ENCODE measurements around the gene TRMT11. TPM values are rescaled to one million over a fixed set of nuclear protein-coding genes. Genes with fewer than 3 reads are reported as not detected.

TRMT11 gene
- total RNA-seq, 1 experiment from 2014 or later: 17.9 TPM

- no peaks in the 10 kb centered on the region for H3K9me2 ChIP-seq (replicated peaks; ENCODE audit: low read length)
- H3F3A ChIP-seq (ENCODE audit: low read length, unreplicated experiment): no peaks in the 10 kb centered on the region
- ATAC-seq (no peak), DNase-seq (no peak)
- H3K4me2 ChIP-seq (ENCODE audit: low read length): no peak overlapping the region
- H3K4me3 ChIP-seq (ENCODE audit: low read length): no peak overlapping the region
- H3K27me3 ChIP-seq (ENCODE audit: low read length): no peaks in the 10 kb centered on the region
- H3K4me1 ChIP-seq (ENCODE audit: insufficient read depth, low read length): no peaks in the 10 kb centered on the region
- intact Hi-C loops (cut with micrococcal nuclease): no loop called here
- POLR2A ChIA-PET (ENCODE audit: unreplicated experiment): no interaction called here
- BruUV-seq (replicated peaks): no TSS peak
- H3K36me3 ChIP-seq (ENCODE audit: low read depth, low read length): no peaks in the 10 kb centered on the region
- no peaks in the 10 kb centered on the region for H4K20me1 ChIP-seq (ENCODE audit: low read length)
- no peaks in the 10 kb centered on the region for H3K79me2 ChIP-seq (ENCODE audit: low read length)
- no peak overlapping the region for H3K27ac ChIP-seq (ENCODE audit: low read length)
- CTCF ChIA-PET: no interaction called here
- H3K9ac ChIP-seq (ENCODE audit: low read length): no peak overlapping the region
- no peak overlapping the region for H2AFZ ChIP-seq (ENCODE audit: low read length)
- TF ChIP-seq EZH2 (IDR thresholded peaks at IDR 0.05; ENCODE audit: low read length, unreplicated experiment): no peak
- no peak for TF ChIP-seq EZH2phosphoT487 (IDR thresholded peaks at IDR 0.05; ENCODE audit: borderline replicate concordance, low read length)
- no peak for TF ChIP-seq CTCF (conservative IDR thresholded peaks at IDR 0.05; ENCODE audit: low read depth, low read length)
- H3K9me3 ChIP-seq (ENCODE audit: low read length): no peaks in the 10 kb centered on the region
Observed at GRCh38 chr6:126060400-126060799, 74.1 kb downstream of the TRMT11 start.

GRCh38 chr6:126063512-126064146 lies 77.3 kb downstream of the TRMT11 start:
- no TSS peak for BruUV-seq (replicated peaks)
- H3K4me2 ChIP-seq (ENCODE audit: low read length): no peak overlapping the region
- no peaks in the 10 kb centered on the region for H3K27me3 ChIP-seq (ENCODE audit: low read length)
- no peaks in the 10 kb centered on the region for H3K4me1 ChIP-seq (ENCODE audit: insufficient read depth, low read length)
- ChIA-PET POLR2A (ENCODE audit: unreplicated experiment) (no interaction called here), CTCF (no interaction called here)
- peak; percentile 18 for DNase-seq
- no peak for TF ChIP-seq CTCF (conservative IDR thresholded peaks at IDR 0.05; ENCODE audit: low read depth, low read length)
- no peak for TF ChIP-seq EZH2phosphoT487 (IDR thresholded peaks at IDR 0.05; ENCODE audit: borderline replicate concordance, low read length)
- TF ChIP-seq EZH2 (IDR thresholded peaks at IDR 0.05; ENCODE audit: low read length, unreplicated experiment): no peak
- no peaks in the 10 kb centered on the region for H3K9me3 ChIP-seq (ENCODE audit: low read length)
- H3F3A ChIP-seq (ENCODE audit: low read length, unreplicated experiment): no peaks in the 10 kb centered on the region
- H3K9ac ChIP-seq (ENCODE audit: low read length): no peak overlapping the region
- ATAC-seq: no peak; the same call in 1 of the 2 replicates
- no peak overlapping the region for H3K27ac ChIP-seq (ENCODE audit: low read length)
- H4K20me1 ChIP-seq (ENCODE audit: low read length): no peaks in the 10 kb centered on the region
- H2AFZ ChIP-seq (ENCODE audit: low read length): no peak overlapping the region
- H3K36me3 ChIP-seq (ENCODE audit: low read depth, low read length): no peaks in the 10 kb centered on the region
- no peak overlapping the region for H3K4me3 ChIP-seq (ENCODE audit: low read length)
- intact Hi-C loops (cut with micrococcal nuclease): no loop called here
- H3K9me2 ChIP-seq (replicated peaks; ENCODE audit: low read length): no peaks in the 10 kb centered on the region
- H3K79me2 ChIP-seq (ENCODE audit: low read length): no peaks in the 10 kb centered on the region

GRCh38 chr6:126064257-126064747 lies 78.0 kb downstream of the TRMT11 start:
- ChIA-PET POLR2A (ENCODE audit: unreplicated experiment) (no interaction called here), CTCF (no interaction called here)
- ATAC-seq: no peak
- TF ChIP-seq EZH2phosphoT487 (IDR thresholded peaks at IDR 0.05; ENCODE audit: borderline replicate concordance, low read length) (no peak), CTCF (conservative IDR thresholded peaks at IDR 0.05; ENCODE audit: low read depth, low read length) (no peak), EZH2 (IDR thresholded peaks at IDR 0.05; ENCODE audit: low read length, unreplicated experiment) (no peak)
- intact Hi-C loops (cut with micrococcal nuclease): no loop called here
- no peaks in the 10 kb centered on the region for H4K20me1 ChIP-seq (ENCODE audit: low read length)
- no peaks in the 10 kb centered on the region for H3K4me1 ChIP-seq (ENCODE audit: insufficient read depth, low read length)
- no peak overlapping the region for H2AFZ ChIP-seq (ENCODE audit: low read length)
- H3K9ac ChIP-seq (ENCODE audit: low read length): no peak overlapping the region
- H3K79me2 ChIP-seq (ENCODE audit: low read length): no peaks in the 10 kb centered on the region
- H3K9me3 ChIP-seq (ENCODE audit: low read length): no peaks in the 10 kb centered on the region
- H3K27me3 ChIP-seq (ENCODE audit: low read length): no peaks in the 10 kb centered on the region
- H3K4me3 ChIP-seq (ENCODE audit: low read length): no peak overlapping the region
- no TSS peak for BruUV-seq (replicated peaks)
- H3F3A ChIP-seq (ENCODE audit: low read length, unreplicated experiment): no peaks in the 10 kb centered on the region
- no peak overlapping the region for H3K27ac ChIP-seq (ENCODE audit: low read length)
- H3K4me2 ChIP-seq (ENCODE audit: low read length): no peak overlapping the region
- no peaks in the 10 kb centered on the region for H3K36me3 ChIP-seq (ENCODE audit: low read depth, low read length)
- H3K9me2 ChIP-seq (replicated peaks; ENCODE audit: low read length): no peaks in the 10 kb centered on the region
- DNase-seq: no peak
